Measurements from ENCODE around the gene USPL1. TPM values are rescaled to one million over a fixed set of nuclear protein-coding genes. Genes with fewer than 3 reads are reported as not detected.

Gene USPL1
- polyA plus RNA-seq, 1 donor (not counting 4 experiments of a cell fraction or from before 2014, with no cell fraction given), result 12.3 TPM

GRCh38 chr13:30624630-30625029, 6.9 kb downstream of the USPL1 start:
- Histone ChIP-seq H3K9ac (ENCODE audit: control insufficient read depth, extremely low read depth, insufficient read depth, low read length) (no peak overlapping the region), H3K9me1 (ENCODE audit: control insufficient read depth, extremely low read depth, insufficient read depth, low read length) (no peaks in the 10 kb centered on the region), H3K9me3 (ENCODE audit: control insufficient read depth, low read depth, low read length) (no peaks in the 10 kb centered on the region), H3K79me2 (ENCODE audit: control insufficient read depth, insufficient read depth, low read length) (peaks cover 69% of the 10 kb centered on the region), H3K4me2 (ENCODE audit: control insufficient read depth, extremely low read depth, insufficient read depth, low read depth, low read length) (no peak overlapping the region), H2AFZ (ENCODE audit: control insufficient read depth, low read length) (no peak overlapping the region), H3K27ac (ENCODE audit: control insufficient read depth, insufficient read depth, low read length) (no peak overlapping the region), H3K27me3 (ENCODE audit: control insufficient read depth, extremely low read depth, insufficient read depth, low read length) (no peaks in the 10 kb centered on the region), H3K4me1 (ENCODE audit: control insufficient read depth, extremely low read depth, insufficient read depth, low read length) (peaks cover 9% of the 10 kb centered on the region), H3K36me3 (ENCODE audit: control insufficient read depth in 2 of 2, extremely low read depth in 1 of 2, insufficient read depth in 2 of 2, low read length in 2 of 2) (peaks cover 5 to 8% of the 10 kb centered on the region in 2 experiments), H4K20me1 (ENCODE audit: control insufficient read depth, extremely low read depth, insufficient read depth, low read length) (no peaks in the 10 kb centered on the region), H3K4me3 (ENCODE audit: control insufficient read depth in 2 of 3, extremely low read depth in 1 of 3, insufficient read depth in 2 of 3, low read depth in 1 of 3, low read length in 3 of 3) (no peak overlapping the region)
- FAIRE-seq (no peak), DNase-seq (ENCODE audit: low read depth, low spot score) (no peak)
- dilution Hi-C loops (cut with MboI; ENCODE audit: extremely low pct_ligation_motif_present, low sequenced_read_pairs), result no loop called here
- TF ChIP-seq EZH2 (IDR thresholded peaks at IDR 0.05; ENCODE audit: low read length) (no peak), CTCF (optimal IDR thresholded peaks at IDR 0.05 in 1 of 3, IDR thresholded peaks at IDR 0.05 in 1 of 3, conservative IDR thresholded peaks at IDR 0.05 in 1 of 3; ENCODE audit: extremely low read depth in 1 of 3, insufficient read depth in 2 of 3, low read length in 3 of 3) (no peak)

GRCh38 chr13:30629527-30629926, 11.8 kb downstream of the USPL1 start:
- Histone ChIP-seq H3K27ac (ENCODE audit: control insufficient read depth, insufficient read depth, low read length) (no peak overlapping the region), H3K4me1 (ENCODE audit: control insufficient read depth, extremely low read depth, insufficient read depth, low read length) (no peaks in the 10 kb centered on the region), H3K79me2 (ENCODE audit: control insufficient read depth, insufficient read depth, low read length) (peaks cover 54% of the 10 kb centered on the region), H3K9me3 (ENCODE audit: control insufficient read depth, low read depth, low read length) (no peaks in the 10 kb centered on the region), H3K36me3 (ENCODE audit: control insufficient read depth in 2 of 2, extremely low read depth in 1 of 2, insufficient read depth in 2 of 2, low read length in 2 of 2) (peaks cover 0 to 10% of the 10 kb centered on the region in 2 experiments), H2AFZ (ENCODE audit: control insufficient read depth, low read length) (no peak overlapping the region), H3K27me3 (ENCODE audit: control insufficient read depth, extremely low read depth, insufficient read depth, low read length) (no peaks in the 10 kb centered on the region), H3K4me3 (ENCODE audit: control insufficient read depth in 2 of 3, extremely low read depth in 1 of 3, insufficient read depth in 2 of 3, low read depth in 1 of 3, low read length in 3 of 3) (no peak overlapping the region), H3K4me2 (ENCODE audit: control insufficient read depth, extremely low read depth, insufficient read depth, low read depth, low read length) (no peak overlapping the region), H4K20me1 (ENCODE audit: control insufficient read depth, extremely low read depth, insufficient read depth, low read length) (no peaks in the 10 kb centered on the region), H3K9me1 (ENCODE audit: control insufficient read depth, extremely low read depth, insufficient read depth, low read length) (no peaks in the 10 kb centered on the region), H3K9ac (ENCODE audit: control insufficient read depth, extremely low read depth, insufficient read depth, low read length) (no peak overlapping the region)
- dilution Hi-C loops (cut with MboI; ENCODE audit: extremely low pct_ligation_motif_present, low sequenced_read_pairs), result no loop called here
- no peak for TF ChIP-seq EZH2 (IDR thresholded peaks at IDR 0.05; ENCODE audit: low read length)
- TF ChIP-seq CTCF (optimal IDR thresholded peaks at IDR 0.05 in 1 of 3, IDR thresholded peaks at IDR 0.05 in 1 of 3, conservative IDR thresholded peaks at IDR 0.05 in 1 of 3; ENCODE audit: extremely low read depth in 1 of 3, insufficient read depth in 2 of 3, low read length in 3 of 3), result no peak
- DNase-seq (ENCODE audit: low read depth, low spot score) (no peak), FAIRE-seq (no peak)

All from keratinocyte (primary cell).